ENCODE data around the gene ZNF281. TPM values are rescaled to one million over a fixed set of nuclear protein-coding genes. Genes with fewer than 3 reads are reported as not detected.
"Not testable (repeated sequence)": the region's sequence is repeated elsewhere in the genome, so short reads cannot be mapped to it uniquely, and the experiment has no call there.

ZNF281 gene
- total RNA-seq, 1 donor from 2014 or later, result 36.2 TPM

DNA sequence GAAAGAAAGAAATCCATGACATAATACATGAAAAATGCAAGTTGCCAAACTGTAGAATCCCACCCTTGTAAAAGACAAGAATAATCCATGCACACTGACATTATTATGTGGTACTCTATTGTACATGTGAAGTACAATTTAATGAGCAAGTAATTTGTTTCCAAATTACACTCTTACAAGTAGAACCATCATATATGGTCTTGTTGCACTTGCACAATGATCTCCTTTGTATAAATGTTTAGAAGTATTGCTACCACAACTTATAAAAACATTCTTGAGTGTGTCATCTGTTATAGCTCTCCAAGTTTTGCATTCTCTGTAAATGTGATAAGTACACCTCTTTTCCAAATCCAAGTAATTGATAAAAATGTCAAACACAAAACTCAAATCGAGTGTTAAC, 29.1 kb upstream of the ZNF281 start:
- FAIRE-seq (no peak), DNase-seq (ENCODE audit: low read depth) (peak; percentile 72)
- Mint-ChIP-seq H3K27me3 (ENCODE audit: low read depth, unreplicated experiment) (no peaks in the 10 kb centered on the region), H3K9me3 (ENCODE audit: unreplicated experiment) (peaks cover 1% of the 10 kb centered on the region), H3K4me3 (ENCODE audit: unreplicated experiment) (no peak overlapping the region), H3K27ac (ENCODE audit: unreplicated experiment) (no peak overlapping the region), H3K4me1 (ENCODE audit: low read depth, unreplicated experiment) (peaks cover 22% of the 10 kb centered on the region), H3K36me3 (ENCODE audit: low read depth, unreplicated experiment) (no peaks in the 10 kb centered on the region)
- peak overlapping the region; percentile 36 for H3K4me2 ChIP-seq (ENCODE audit: low read length)
- no peak overlapping the region for H2AFZ ChIP-seq (ENCODE audit: low read depth, low read length)
- H3K27me3 ChIP-seq (ENCODE audit: insufficient read depth, low read length), result no peaks in the 10 kb centered on the region
- H4K20me1 ChIP-seq (ENCODE audit: insufficient read depth, low read length), result no peaks in the 10 kb centered on the region
- H3K9me3 ChIP-seq (ENCODE audit: insufficient read depth, low read depth, low read length), result no peaks in the 10 kb centered on the region
- H3K9ac ChIP-seq (ENCODE audit: low read length), result no peak overlapping the region
- no peak overlapping the region for H3K27ac ChIP-seq (ENCODE audit: low read depth, low read length)
- TF ChIP-seq, protein P1, sequence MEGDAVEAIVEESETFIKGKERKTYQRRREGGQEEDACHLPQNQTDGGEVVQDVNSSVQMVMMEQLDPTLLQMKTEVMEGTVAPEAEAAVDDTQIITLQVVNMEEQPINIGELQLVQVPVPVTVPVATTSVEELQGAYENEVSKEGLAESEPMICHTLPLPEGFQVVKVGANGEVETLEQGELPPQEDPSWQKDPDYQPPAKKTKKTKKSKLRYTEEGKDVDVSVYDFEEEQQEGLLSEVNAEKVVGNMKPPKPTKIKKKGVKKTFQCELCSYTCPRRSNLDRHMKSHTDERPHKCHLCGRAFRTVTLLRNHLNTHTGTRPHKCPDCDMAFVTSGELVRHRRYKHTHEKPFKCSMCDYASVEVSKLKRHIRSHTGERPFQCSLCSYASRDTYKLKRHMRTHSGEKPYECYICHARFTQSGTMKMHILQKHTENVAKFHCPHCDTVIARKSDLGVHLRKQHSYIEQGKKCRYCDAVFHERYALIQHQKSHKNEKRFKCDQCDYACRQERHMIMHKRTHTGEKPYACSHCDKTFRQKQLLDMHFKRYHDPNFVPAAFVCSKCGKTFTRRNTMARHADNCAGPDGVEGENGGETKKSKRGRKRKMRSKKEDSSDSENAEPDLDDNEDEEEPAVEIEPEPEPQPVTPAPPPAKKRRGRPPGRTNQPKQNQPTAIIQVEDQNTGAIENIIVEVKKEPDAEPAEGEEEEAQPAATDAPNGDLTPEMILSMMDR (IDR thresholded peaks at IDR 0.05; ENCODE audit: insufficient read depth, low read depth, low read length), result no peak
- TF ChIP-seq EZH2 (IDR thresholded peaks at IDR 0.05; ENCODE audit: insufficient read depth, low read length), result no peak
- H3K4me3 ChIP-seq (ENCODE audit: insufficient read depth, low read depth, low read length), result no peak overlapping the region
- H3K79me2 ChIP-seq (ENCODE audit: insufficient read depth, low read length), result no peaks in the 10 kb centered on the region
- H3K36me3 ChIP-seq (ENCODE audit: insufficient read depth, low read length), result no peaks in the 10 kb centered on the region
- peaks cover 4% of the 10 kb centered on the region for H3K4me1 ChIP-seq (ENCODE audit: insufficient read depth, low read length)

DNA sequence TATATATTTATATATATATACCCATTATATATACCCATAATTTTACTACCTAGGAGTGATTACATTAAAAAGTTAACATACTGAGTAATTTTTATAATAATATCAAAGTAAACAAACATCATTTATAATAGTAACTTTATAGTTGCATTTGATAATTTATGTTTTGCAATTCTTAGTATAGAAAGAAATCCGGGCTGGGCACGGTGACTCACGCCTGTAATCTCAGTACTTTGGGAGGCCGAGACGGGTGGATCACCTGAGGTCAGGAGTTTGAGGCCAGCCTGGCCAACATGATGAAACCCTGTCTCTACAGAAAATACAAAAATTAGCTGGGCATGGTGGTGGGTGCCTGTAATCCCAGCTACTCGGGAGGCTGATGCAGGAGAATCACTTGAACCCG, 28.6 kb upstream of the ZNF281 start:
- not testable (repeated sequence) for H3K27ac ChIP-seq (ENCODE audit: low read depth, low read length); H3K36me3 ChIP-seq (ENCODE audit: insufficient read depth, low read length); H3K9me3 ChIP-seq (ENCODE audit: insufficient read depth, low read depth, low read length); H3K9me3 Mint-ChIP-seq (ENCODE audit: unreplicated experiment); H3K4me3 Mint-ChIP-seq (ENCODE audit: unreplicated experiment); H3K79me2 ChIP-seq (ENCODE audit: insufficient read depth, low read length); H3K36me3 Mint-ChIP-seq (ENCODE audit: low read depth, unreplicated experiment); DNase-seq (ENCODE audit: low read depth); FAIRE-seq; H3K27ac Mint-ChIP-seq (ENCODE audit: unreplicated experiment); H3K27me3 ChIP-seq (ENCODE audit: insufficient read depth, low read length); H3K4me3 ChIP-seq (ENCODE audit: insufficient read depth, low read depth, low read length); H3K27me3 Mint-ChIP-seq (ENCODE audit: low read depth, unreplicated experiment); H3K9ac ChIP-seq (ENCODE audit: low read length); H2AFZ ChIP-seq (ENCODE audit: low read depth, low read length); H3K4me1 ChIP-seq (ENCODE audit: insufficient read depth, low read length); H4K20me1 ChIP-seq (ENCODE audit: insufficient read depth, low read length)
- peaks cover 22% of the 10 kb centered on the region for H3K4me1 Mint-ChIP-seq (ENCODE audit: low read depth, unreplicated experiment)
- H3K4me2 ChIP-seq (ENCODE audit: low read length), result peak overlapping the region; percentile 36

DNA sequence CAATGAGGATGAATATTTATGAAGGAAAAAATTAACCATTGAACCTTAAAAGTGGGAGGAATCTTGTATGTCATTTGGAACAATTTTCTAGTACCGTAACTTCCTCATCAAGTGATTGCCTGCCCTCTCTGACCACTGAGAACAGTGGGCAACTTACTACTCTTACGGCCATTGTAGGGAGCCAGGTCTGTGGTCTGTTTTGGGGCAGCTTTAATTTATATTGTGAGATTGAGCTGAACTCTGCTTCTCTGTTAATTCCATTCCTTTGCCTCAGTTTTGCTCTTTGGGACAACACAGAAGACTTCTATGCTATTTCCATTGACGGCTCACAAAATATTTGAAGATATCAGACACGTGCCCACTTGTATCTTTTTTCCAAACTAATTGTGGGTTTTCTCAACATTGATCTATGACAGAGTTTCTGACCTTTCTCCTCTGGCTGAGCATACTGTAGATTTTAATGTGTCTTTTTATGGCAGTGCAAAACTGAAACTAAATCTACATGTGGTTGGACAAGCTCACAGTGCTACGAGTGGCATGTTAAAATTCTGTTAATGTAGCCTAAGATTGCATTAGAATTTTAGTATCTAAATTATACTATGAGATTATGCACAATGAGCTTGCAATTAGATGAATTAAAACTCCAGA, 27.8 kb upstream of the ZNF281 start:
- Histone ChIP-seq H3K79me2 (ENCODE audit: insufficient read depth, low read length) (no peaks in the 10 kb centered on the region), H3K27ac (ENCODE audit: low read depth, low read length) (no peak overlapping the region), H3K4me2 (ENCODE audit: low read length) (no peak overlapping the region), H2AFZ (ENCODE audit: low read depth, low read length) (no peak overlapping the region), H3K36me3 (ENCODE audit: insufficient read depth, low read length) (no peaks in the 10 kb centered on the region), H4K20me1 (ENCODE audit: insufficient read depth, low read length) (no peaks in the 10 kb centered on the region), H3K9me3 (ENCODE audit: insufficient read depth, low read depth, low read length) (no peaks in the 10 kb centered on the region), H3K27me3 (ENCODE audit: insufficient read depth, low read length) (no peaks in the 10 kb centered on the region), H3K9ac (ENCODE audit: low read length) (no peak overlapping the region), H3K4me1 (ENCODE audit: insufficient read depth, low read length) (peaks cover 4% of the 10 kb centered on the region), H3K4me3 (ENCODE audit: insufficient read depth, low read depth, low read length) (no peak overlapping the region)
- TF ChIP-seq EZH2 (IDR thresholded peaks at IDR 0.05; ENCODE audit: insufficient read depth, low read length), result no peak
- TF ChIP-seq, protein P1 (IDR thresholded peaks at IDR 0.05; ENCODE audit: insufficient read depth, low read depth, low read length), result no peak
- peaks cover 1% of the 10 kb centered on the region for H3K9me3 Mint-ChIP-seq (ENCODE audit: unreplicated experiment)
- no peak overlapping the region for H3K27ac Mint-ChIP-seq (ENCODE audit: unreplicated experiment)
- peaks cover 24% of the 10 kb centered on the region for H3K4me1 Mint-ChIP-seq (ENCODE audit: low read depth, unreplicated experiment)
- no peaks in the 10 kb centered on the region for H3K36me3 Mint-ChIP-seq (ENCODE audit: low read depth, unreplicated experiment)
- DNase-seq (ENCODE audit: low read depth) (peak; percentile 32), FAIRE-seq (peak; percentile 81)
- H3K4me3 Mint-ChIP-seq (ENCODE audit: unreplicated experiment), result no peak overlapping the region
- H3K27me3 Mint-ChIP-seq (ENCODE audit: low read depth, unreplicated experiment), result no peaks in the 10 kb centered on the region
